Mucosa of descending colon (tissue), 3 donors: ENCODE data around the gene INSL6. TPM values are rescaled to one million over a fixed set of nuclear protein-coding genes. Genes with fewer than 3 reads are reported as not detected.

Experiments
- ATAC-seq: fragments of 200-7000 bp; cut with Tn5 transposase; one replicate; pipeline ENCODE4 v1.9.1; 2020; ENCODE audit warnings: mild to moderate bottlenecking, moderate library complexity
- DNase-seq, 3 donors: peaks; one replicate each; pipeline ENCODE4 v3.0.0-alpha.2; 2020
- H3K36me3 ChIP-seq: fragments of 200-600 bp; one replicate; pipeline ENCODE4 v1.8.0; 2021; ENCODE audit warnings: low read depth, mild to moderate bottlenecking
- H3K4me1 ChIP-seq: fragments of 200-600 bp; one replicate; pipeline ENCODE4 v1.8.0; 2021; ENCODE audit warnings: low read depth, mild to moderate bottlenecking
- H3K4me3 ChIP-seq: fragments of 200-600 bp; one replicate; pipeline ENCODE4 v1.8.0; 2021; ENCODE audit warnings: mild to moderate bottlenecking
- H3K9me3 ChIP-seq: fragments of 200-600 bp; one replicate; pipeline ENCODE4 v1.8.0; 2021; ENCODE audit warnings: mild to moderate bottlenecking
- CTCF ChIP-seq: fragments of 200-600 bp; IDR thresholded peaks from one replicate; pipeline ENCODE4 v1.8.0; 2022; ENCODE audit warnings: antibody characterized with exemption, mild to moderate bottlenecking
- intact Hi-C, 2 donors: fragments of 100-400 bp; cut with DNase I in 1 of 2; cut with micrococcal nuclease in 1 of 2; formaldehyde crosslinking; loops; one replicate each; pipeline versions ENCODE4 v1.11.0 to v1.11.1; 2022; cut with DNase I, micrococcal nuclease
- long read RNA-seq, 2 donors: library from polyadenylated mRNA; unstranded; transcript quantifications; one replicate each; pipeline ENCODE4 v2.0.0, GENCODE V29; 2019 to 2021
- total RNA-seq, 3 donors: library from RNA; stranded (reverse); fragmentation: NEBNext Ultra II Directional in 2 of 3; extraction: Animal tissue kit (Norgen Biotek cat#: 25700) in 2 of 3; gene quantifications; one replicate each; pipeline versions ENCODE4 v1.2.1 to v1.2.4, GENCODE V29; 2021 to 2023
- donor health status: DM: no; HTN: no; CAD: no; lungs with moderate emphysema.
- donor health status: DM: no; HTN: no; CAD: no.
- donor health status: DM: no; HTN: yes; CAD: no.

INSL6 gene
- total RNA-seq: not detected
- long read RNA-seq, donor 1: 0 reads
- long read RNA-seq, donor 2: 0 reads

GRCh38 chr9:5185220-5185840 lies at the start of gene INSL6:
Gene INSL6, minus strand, starts transcription at chr9:5185639. Its CDS starts 37 bp downstream, at chr9:5185602.
- Histone ChIP-seq H3K4me3 (no peak within 1 kb of the TSS), H3K9me3 (no peaks in the 10 kb centered on the region), H3K4me1 (no peaks in the 10 kb centered on the region), H3K36me3 (no peaks in the 10 kb centered on the region)
- ATAC-seq (no peak), DNase-seq (no peak)
- no peak for TF ChIP-seq CTCF
- intact Hi-C loops: loop anchor here in 1 of 2 donors (10.0 kb wide), 2 partner anchors 239 to 409 kb away; no protein-coding TSS in a partner anchor

- H3K4me1 ChIP-seq: no peaks in the 10 kb centered on the region
- DNase-seq (no peak), ATAC-seq (no peak)
- no peaks in the 10 kb centered on the region for H3K9me3 ChIP-seq
- H3K36me3 ChIP-seq: no peaks in the 10 kb centered on the region
- no peak for TF ChIP-seq CTCF
- no peak within 1 kb of the TSS for H3K4me3 ChIP-seq
- intact Hi-C loops: no loop called here
Observed at GRCh38 chr9:5231212-5231611, 45.8 kb upstream of the INSL6 start, which contains the start of gene INSL4. Gene INSL4, plus strand, starts transcription at chr9:5231419. Its CDS starts 105 bp downstream, at chr9:5231524.

GRCh38 chr9:5230554-5230953 lies 45.1 kb upstream of the INSL6 start:
- ATAC-seq (no peak), DNase-seq (no peak)
- H3K36me3 ChIP-seq: no peaks in the 10 kb centered on the region
- no peaks in the 10 kb centered on the region for H3K4me1 ChIP-seq
- no peak overlapping the region for H3K4me3 ChIP-seq
- intact Hi-C loops: no loop called here
- TF ChIP-seq CTCF: no peak
- H3K9me3 ChIP-seq: no peaks in the 10 kb centered on the region

GRCh38 chr9:5205071-5205470 lies 19.6 kb upstream of the INSL6 start:
- ATAC-seq (no peak), DNase-seq (no peak)
- Histone ChIP-seq H3K36me3 (no peaks in the 10 kb centered on the region), H3K4me1 (no peaks in the 10 kb centered on the region), H3K9me3 (no peaks in the 10 kb centered on the region), H3K4me3 (no peak overlapping the region)
- TF ChIP-seq CTCF: no peak
- intact Hi-C loops: no loop called here

GRCh38 chr9:5195463-5195862 lies 10.0 kb upstream of the INSL6 start:
- Histone ChIP-seq H3K4me3 (no peak overlapping the region), H3K9me3 (no peaks in the 10 kb centered on the region), H3K36me3 (no peaks in the 10 kb centered on the region), H3K4me1 (no peaks in the 10 kb centered on the region)
- DNase-seq (no peak), ATAC-seq (no peak)
- intact Hi-C loops: no loop called here
- TF ChIP-seq CTCF: no peak

- TF ChIP-seq CTCF: no peak
- no peak for ATAC-seq
- H3K36me3 ChIP-seq: no peaks in the 10 kb centered on the region
- H3K4me3 ChIP-seq: no peak overlapping the region
- no peaks in the 10 kb centered on the region for H3K4me1 ChIP-seq
- H3K9me3 ChIP-seq: no peaks in the 10 kb centered on the region
- intact Hi-C loops: no loop called here
- no peak for DNase-seq
Observed at GRCh38 chr9:5193345-5193744, 7.9 kb upstream of the INSL6 start.
